Stimulated activated CD8-positive, alpha-beta memory T cell treated with anti-CD3 and anti-CD28 coated beads, Interleukin-2, amount 100 ng/mL, for 1 hour (primary cell): ENCODE results near the gene TMOD1.

Experiments
- DNase-seq, 2 donors: peaks; one replicate each; pipeline ENCODE4 v3.0.0-alpha.2; 2020; ENCODE audit warnings: low read depth in 2 of 2

Gene TMOD1

GRCh38 chr9:97548819-97549540, 47.5 kb downstream of the TMOD1 start:
- DNase-seq: no peak

- DNase-seq: no peak
Measured at GRCh38 chr9:97550386-97550785, 48.9 kb downstream of the TMOD1 start.

- no peak for DNase-seq
Measured at GRCh38 chr9:97551308-97551707, 49.8 kb downstream of the TMOD1 start.

- no peak for DNase-seq
Measured at GRCh38 chr9:97553141-97553540, 51.7 kb downstream of the TMOD1 start.

GRCh38 chr9:97553841-97554240, 52.4 kb downstream of the TMOD1 start:
- no peak for DNase-seq

GRCh38 chr9:97554566-97555075, 53.2 kb downstream of the TMOD1 start:
- no peak for DNase-seq

GRCh38 chr9:97555164-97555563, 53.7 kb downstream of the TMOD1 start:
- no peak for DNase-seq

GRCh38 chr9:97556036-97556720, 54.7 kb downstream of the TMOD1 start:
- no peak for DNase-seq

GRCh38 chr9:97556721-97557605, 55.5 kb downstream of the TMOD1 start:
- DNase-seq: no peak

GRCh38 chr9:97557606-97558095, 56.2 kb downstream of the TMOD1 start:
- no peak for DNase-seq

- DNase-seq: no peak
Measured at GRCh38 chr9:97558701-97559101, 57.2 kb downstream of the TMOD1 start.

GRCh38 chr9:97559111-97559514, 57.6 kb downstream of the TMOD1 start:
- no peak for DNase-seq

GRCh38 chr9:97560154-97560553, 58.7 kb downstream of the TMOD1 start:
- no peak for DNase-seq

- no peak for DNase-seq
Measured at GRCh38 chr9:97560851-97561250, 59.4 kb downstream of the TMOD1 start.

GRCh38 chr9:97561501-97561900, 60.0 kb downstream of the TMOD1 start:
- DNase-seq: no peak

- DNase-seq: no peak
Measured at GRCh38 chr9:97562542-97562941, 61.1 kb downstream of the TMOD1 start.

GRCh38 chr9:97563458-97564135, 62.1 kb downstream of the TMOD1 start:
- no peak for DNase-seq

- no peak for DNase-seq
Measured at GRCh38 chr9:97564291-97565175, 63.1 kb downstream of the TMOD1 start.

GRCh38 chr9:97565262-97565661, 63.8 kb downstream of the TMOD1 start:
- no peak for DNase-seq

GRCh38 chr9:97567182-97567893, 65.9 kb downstream of the TMOD1 start:
- DNase-seq: no peak
